GM21737 (cell line): ENCODE measurements around the gene MZT2B.
"Not testable (repeated sequence)": the region's sequence is repeated elsewhere in the genome, so short reads cannot be mapped to it uniquely, and the experiment has no call there.

Experiments used
- ATAC-seq: cut with Tn5 transposase; IDR thresholded peaks from one replicate; pipeline ENCODE4 v1.9.1; 2021; ENCODE audit warnings: mild to moderate bottlenecking, moderate library complexity; ENCODE audit not compliant: unreplicated experiment

MZT2B gene, protein sequence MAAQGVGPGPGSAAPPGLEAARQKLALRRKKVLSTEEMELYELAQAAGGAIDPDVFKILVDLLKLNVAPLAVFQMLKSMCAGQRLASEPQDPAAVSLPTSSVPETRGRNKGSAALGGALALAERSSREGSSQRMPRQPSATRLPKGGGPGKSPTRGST

DNA sequence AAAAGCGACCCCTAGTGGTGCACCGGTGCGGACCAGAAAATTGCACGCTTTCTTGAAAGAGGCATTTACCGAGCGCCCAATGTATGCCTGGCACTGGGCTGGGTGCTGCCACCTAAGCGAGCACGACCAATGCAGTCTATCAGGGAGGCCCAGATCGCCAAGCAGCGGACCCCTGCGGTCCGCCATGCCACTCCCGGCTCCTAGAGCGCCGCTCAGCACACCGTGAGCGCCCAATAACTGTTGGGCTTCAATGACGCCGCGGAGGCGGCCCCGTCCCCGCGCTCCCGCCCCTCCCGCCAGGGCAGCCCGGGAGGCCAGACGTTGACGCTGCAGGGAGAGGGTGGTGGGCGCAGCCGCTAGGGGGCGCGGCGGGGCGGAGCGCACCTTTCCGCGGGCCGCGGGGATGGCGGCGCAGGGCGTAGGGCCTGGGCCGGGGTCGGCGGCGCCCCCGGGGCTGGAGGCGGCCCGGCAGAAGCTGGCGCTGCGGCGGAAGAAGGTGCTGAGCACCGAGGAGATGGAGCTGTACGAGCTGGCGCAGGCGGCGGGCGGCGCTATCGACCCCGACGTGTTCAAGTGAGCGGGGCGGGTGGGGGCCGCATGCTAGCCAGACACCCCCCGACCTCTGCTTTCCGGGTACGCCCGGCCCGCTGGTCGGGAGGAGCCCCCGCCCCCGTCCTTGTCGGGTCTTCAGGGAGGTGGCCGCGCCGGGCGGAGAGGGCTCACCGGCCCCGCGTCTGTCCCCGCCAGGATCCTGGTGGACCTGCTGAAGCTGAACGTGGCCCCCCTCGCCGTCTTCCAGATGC is at the start of gene MZT2B:
Gene MZT2B (plus strand): TSS at position 383 of the 803 bp plus-strand sequence. CDS start 21 bp downstream, at position 404.
- peak; percentile 79 for ATAC-seq

DNA sequence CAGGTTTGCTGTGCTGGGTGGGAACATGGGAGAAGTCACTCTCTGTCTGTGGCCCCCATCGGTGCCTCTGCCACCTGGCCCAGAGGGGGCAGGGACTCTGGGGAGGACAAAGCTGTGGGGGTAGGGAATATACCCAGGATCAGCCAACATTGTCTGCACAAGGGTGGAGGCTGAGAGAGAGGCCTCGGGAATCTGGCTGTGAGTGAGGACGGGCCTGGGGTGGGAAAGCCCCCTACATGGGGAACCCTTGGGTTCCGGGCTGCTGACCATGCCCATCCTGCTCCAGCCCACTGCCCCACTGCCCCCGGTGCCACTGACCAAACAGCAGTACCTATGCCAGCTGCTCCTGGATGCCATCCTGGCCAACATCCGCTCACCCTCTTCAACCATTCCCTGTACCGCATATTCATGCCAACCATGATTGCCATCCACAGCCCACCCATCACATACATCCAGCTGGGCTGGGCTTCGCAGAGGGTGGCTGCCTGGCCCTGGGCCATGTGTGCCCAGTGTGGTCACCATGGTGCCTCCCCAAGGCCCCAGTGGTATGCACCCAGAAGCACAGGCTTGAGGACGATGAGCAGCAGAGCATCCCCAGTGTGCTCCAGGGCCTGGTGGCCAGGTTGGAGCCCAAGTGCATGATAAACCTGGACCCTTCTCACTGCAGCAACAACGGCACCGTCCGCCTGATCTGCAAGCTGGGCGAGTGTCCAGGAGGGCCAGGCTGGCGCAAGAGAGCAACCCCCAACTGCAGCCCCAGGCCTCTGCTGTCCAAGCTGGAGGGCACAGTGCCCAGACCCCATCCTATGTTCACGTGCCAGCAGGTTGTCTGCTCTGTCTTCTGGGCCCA is 46.1 kb upstream of the MZT2B start:
- no peak for ATAC-seq

DNA sequence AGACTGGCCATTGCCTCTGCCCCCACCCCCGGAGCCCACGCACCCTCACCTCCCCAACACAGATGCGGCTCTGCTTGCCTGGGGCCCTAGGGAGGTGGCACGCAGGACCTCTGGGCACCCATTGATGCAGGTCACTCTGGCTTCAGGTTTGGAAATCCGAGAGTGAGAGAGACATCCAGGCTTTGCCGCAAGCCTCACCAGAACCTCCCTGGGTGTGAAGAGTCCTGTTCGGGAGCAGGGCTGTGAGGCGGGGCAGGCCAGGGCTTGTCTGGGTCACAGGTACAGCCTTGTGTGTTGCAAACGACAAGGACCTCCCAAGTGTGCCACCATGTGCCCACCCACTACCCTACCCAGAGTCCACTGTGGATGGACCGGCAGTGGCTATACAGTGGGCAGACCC is 45.5 kb upstream of the MZT2B start:
- ATAC-seq: not testable (repeated sequence)

DNA sequence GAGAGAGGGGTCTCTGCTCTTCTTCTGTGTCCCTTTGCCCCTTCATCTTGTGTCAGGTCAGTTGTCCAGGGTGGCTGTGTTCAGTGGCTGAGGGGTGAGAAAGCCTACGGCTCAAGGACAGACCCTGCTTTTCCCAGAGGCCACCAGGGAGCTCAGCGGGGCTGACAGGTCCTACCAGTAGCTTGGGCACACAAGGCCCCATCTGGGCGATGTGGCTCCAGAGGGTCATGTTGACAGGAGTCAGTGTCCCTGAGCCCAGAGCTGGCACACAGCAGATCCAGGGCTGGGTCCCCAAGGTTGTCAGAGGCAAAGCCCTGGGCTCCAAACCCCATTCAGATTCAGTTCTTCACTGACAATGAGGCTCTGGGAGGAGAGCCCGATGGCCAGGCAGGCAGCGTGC is 44.9 kb upstream of the MZT2B start:
- ATAC-seq: not testable (repeated sequence)

DNA sequence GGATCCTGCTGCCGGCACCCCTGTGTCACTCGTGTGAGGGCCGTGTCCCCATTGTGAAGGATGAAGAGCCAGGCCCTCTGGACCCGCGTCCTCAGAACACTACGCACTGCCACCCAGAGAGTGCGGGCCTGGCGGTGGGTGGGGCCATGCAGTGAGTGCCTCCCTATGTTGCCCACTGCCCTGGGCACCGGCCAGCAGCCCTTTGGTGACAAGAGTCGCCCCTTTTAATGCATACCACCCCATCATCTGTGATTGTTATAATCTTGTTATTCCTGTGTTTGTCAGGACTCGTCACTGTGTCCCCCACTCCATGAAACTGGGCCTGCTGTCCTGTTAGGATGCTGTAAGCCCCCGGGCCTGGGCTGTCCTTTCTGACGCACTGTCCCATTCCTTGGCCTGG is 43.7 kb upstream of the MZT2B start:
- not testable (repeated sequence) for ATAC-seq

DNA sequence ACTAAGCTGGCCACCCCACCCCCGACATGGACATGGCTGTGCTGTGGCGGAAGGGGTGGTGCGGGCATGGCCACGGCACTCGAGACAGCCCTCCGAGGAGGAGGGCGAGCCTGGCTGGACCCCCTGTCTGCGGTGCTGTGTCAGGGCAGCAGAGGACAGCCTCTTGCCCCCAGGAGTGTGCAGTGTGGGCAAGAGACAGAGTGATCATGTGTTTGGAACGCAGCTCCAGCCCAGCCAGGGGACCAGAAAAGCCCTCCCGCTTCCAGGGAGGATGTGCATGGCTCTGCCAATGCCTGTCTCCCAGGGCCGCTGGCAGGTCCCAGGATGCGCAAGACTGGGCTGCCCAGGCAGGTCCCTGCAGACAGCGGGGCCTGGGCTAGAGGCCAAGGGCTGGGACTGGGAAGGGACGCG is 43.2 kb upstream of the MZT2B start:
- ATAC-seq: not testable (repeated sequence)

DNA sequence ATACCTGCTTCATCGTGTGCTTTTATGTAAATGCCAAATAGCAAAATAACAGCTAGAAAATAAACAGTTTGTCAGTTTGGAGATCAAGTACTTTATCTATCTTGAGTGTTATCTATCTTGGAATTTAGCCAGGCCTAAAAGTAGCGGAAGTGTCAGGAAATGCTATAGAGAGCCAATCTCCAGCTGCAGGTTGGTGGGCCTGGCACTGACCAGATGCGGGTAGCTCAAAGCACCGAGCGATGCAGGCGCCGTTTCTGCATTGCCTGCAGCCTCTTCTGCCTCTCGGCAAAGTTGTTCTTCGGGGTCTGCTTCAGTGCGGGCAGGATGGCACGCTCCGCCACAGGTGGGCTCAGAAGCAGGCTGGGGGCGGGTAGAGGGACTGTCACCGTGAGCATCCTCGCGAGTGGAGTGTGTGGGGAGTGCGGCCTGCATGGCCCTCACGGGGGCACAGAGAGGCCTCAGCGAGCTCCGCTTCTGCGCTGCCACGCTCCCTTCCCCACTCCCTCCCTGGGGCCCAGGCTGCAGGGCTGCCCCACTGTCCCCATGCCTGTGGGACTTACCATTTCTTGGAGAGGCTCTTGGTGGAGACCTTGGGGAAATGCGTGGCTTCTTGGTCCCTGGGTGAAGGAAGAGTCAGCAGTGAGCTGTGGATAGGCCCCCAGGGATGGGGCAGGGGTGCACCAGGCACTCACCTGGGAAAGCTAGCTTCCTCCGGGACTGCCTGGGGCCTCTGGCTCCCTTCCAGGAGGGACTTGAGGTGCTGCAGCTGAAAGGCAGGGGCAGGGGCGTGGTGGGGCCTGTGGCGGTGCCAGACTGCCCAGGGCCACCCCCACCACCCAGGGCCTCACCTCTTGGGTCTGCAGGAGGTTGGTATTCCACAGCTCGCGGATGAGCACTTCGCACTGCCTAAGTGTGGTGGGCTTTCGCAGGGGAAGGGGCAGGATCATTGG is 42.5 kb upstream of the MZT2B start:
- not testable (repeated sequence) for ATAC-seq

DNA sequence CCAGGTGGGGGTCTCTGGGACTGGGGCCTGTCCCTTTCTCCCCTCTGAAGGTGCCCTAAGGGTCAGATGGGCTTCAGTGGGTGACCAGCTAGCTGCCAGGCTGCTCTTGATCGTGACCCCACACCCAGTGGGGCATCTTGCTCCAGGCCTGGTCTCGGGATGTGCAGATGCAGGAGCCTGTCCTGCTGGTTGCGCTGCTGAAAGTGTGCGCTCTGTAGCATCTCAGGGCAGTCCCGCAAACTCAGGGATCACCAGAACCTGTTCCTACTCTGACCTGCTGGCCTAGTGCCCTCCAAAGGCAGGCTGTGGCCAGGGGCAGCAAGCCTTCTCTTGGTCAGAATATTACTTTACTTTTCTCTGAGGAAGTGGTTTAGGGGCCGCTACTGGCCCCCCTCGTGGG is 41.5 kb upstream of the MZT2B start:
- not testable (repeated sequence) for ATAC-seq

DNA sequence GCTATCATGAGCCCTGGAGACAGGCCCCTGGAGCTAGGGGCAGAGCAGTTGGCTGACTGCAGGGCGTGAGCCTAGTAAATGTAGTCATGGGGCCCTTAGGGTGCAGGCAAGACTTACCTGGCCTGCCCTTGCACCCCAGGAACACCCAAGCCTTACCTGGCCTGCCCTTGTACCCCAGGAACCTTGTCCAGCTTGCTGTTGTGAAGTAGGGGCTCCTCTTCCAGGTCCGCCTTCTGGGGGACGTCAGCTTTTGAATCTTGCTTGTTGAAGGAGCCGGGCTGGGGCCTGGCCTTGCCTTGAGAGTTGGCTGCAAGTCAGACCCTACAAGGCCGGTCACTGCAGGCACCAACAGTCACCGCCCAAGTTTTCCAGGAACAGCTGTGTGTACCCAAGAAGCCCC is 41.1 kb upstream of the MZT2B start:
- not testable (repeated sequence) for ATAC-seq

DNA sequence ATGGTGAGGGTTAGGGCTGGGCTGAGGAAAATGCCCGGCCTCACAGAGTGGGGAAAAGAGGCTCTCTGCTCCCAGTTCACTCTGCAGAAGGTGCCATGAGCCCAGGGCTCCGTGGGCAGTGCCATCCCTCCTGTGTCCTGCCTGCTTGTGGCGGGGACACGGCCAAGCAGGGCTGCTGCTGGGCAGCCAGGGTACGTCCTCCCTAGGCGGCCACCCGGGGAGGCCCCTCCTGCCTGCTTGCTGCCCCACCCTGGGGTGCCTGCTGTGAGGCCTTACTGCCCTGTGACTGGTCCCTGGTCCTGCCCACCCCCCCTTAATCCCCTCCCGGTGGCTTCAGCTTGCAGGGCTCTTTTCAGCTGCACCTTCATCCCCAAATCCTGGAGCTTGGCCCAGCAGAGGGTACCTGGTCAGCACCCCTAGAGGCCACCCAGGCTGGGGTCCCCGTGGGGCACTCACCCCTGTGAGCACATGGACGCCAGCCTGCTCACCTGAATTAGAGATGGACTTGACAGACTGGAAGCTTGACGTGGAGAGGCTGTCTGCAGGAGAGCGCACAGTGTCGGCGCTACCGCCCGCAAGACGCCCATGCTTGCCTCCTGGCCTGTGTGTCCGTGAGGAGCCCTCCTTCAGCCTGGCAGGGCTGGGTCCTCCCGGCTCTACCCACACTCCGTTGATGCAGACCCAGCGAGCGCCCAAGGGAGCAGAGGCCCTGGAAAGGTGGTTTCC is 40.3 kb upstream of the MZT2B start:
- ATAC-seq: not testable (repeated sequence)

DNA sequence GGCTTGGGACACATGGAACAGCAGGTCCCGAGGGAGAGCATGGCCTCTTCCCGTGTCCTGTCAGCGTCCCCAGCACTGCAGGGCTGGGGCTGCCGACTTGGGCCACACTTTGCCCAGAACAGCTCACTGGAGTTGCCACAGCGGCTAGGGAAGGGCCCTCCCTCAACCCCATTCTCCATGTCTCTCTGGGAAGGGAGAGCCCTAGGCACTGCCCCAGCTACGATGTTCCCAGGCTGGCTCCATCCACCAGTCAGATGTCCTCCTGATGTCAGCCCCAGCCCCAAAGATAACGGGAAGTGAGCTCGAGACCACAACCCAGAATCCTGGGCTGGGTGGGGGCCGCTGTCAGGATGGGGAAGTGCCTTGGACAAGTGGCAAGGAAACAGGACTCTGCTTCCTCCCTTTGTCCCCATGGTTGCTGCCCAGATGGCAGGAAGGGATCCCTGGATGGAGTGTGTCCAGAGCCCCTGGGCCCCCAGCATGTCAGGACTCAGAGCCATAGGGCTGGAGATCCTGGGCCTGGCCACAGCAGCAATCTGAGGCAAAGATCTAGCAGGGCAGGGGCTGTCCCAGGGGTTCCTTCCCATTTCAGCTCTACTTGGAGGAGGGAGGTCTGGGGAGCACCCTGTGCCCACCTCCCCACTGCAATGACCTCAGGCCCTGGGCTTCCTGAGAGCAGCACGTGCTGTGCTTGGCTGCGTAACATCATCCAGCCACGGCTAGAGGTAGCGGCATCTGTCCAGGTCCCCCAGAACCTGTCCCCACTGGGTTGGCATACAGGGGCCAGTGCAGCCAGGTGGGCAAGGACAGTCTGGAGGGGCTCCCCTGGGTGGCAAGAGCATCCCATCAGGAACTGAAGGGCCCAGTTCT is 39.4 kb upstream of the MZT2B start:
- not testable (repeated sequence) for ATAC-seq

DNA sequence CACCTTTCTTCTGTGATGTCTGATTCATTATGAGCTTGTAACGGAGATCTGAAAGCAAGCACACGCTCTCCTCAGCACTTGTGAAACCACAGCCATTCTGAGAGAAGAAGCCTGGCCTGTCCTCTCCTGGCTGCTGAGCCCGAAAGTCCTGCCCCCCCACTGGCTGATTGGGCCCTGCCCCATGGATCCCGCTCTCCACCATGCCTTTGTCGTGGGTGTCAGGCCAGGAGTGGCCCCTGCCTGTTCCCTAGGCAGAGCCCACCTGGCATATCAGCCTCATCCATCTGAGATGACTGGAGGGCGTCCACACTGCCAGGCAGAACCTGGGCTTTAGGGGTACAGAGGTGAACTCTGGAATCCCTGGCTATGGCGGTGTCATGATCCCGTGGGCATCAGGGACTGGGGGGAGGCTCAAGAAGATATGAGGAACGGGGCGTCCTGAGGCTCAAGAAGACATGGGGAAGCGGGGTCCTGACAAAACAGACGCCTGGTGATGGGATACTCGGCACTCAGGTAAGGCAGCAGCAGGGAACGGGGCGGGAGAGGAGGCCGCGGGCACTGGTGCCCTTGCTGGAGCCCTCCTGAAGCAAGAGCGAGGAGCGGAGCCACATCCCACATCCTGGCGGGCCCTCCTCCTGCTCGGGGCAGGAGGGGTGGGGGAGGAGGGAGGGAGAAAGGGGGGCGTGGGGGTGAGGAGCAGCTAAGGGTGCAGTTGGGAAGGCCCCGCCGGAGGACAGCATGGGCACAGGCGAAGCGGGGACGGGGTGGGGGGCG is 38.6 kb upstream of the MZT2B start:
- ATAC-seq: not testable (repeated sequence)

DNA sequence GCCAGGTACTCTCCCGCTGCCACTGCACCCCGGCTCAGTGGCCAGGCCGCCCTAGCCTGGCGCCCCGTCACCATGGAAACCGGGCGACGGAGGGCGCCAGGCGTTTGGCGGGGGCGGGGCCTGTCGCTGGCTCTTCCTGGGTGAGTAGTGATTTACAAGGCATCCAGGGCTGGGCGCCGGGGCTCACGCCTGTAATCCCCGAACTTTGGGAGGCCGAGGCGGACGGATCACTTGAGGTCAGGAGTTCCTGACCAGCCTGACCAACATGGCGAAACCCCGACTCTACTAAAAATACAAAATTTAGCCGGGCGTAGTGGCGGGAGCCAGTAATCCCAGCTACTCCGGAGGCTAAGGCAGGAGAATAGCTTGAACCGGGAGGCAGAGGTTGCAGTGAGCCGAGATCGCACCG is 37.1 kb upstream of the MZT2B start, which contains the start of gene CCDC74B:
Gene CCDC74B (minus strand): TSS at position 107 of the 409 bp plus-strand sequence. CDS start 116 bp downstream, outside the sequence.
- peak; percentile 93 for ATAC-seq

DNA sequence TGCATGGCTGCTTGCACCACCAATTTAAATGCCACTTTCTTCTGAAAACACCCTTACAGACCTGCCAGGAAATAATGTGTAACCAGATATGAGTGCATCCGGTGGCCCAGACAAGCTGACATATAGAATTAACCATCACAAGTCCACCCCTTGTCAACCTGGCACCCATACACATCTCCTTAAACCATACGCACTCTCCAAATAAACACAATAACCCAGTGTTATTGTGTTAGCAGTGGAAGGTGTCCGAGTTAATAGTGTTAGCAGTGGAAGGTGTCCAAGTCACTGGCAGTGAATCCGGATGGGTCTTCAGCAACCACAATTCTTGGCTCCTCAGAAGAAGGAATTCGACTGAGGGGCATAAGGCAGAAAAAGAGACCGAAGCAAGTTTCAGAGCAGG is 33.5 kb upstream of the MZT2B start:
- not testable (repeated sequence) for ATAC-seq

DNA sequence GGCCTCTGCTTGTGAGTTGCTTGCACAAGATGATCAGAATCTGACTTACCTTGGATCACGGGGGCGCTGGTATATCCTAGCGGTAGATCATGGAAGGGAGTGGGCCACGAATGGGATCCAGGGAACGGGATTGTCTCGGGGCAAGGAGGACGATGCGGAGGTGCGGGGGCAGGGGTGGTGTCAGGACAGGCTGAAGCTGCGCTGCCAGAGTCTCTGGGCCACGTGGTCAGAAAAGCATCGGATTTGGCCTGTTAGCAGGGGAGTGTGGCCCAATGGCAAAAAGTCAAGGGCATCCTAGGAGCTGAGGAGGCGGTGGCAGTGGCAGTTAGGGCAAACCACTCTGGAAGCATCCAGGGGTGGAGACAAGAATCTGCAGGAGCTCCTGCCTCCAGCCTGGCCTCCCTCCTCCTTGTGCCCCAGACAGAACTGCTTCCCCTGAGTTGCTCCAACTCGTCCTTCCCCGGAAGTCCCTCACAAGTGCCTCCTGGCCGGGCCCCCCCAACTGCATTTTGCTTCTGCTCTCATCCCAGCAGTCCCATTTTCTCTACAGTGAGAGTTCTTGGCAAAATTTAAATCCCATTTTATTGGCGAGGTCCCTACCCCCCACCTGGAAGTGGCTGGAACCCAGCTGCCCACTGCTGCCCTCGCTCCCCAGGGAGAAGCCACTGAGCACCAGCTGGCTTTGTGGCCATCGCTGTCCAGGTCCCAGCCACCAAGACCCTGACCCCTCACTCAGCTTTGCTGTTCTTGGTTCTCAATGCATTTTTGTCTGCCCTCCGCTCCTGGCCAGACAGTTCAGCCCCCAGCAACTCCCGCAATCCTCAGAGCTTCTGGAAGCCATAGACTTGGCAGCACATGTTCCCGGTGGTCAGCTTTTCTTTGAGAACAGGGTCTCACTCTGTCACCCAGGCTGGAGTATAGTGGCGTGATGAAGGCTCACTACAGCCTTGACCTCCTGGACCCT is 31.6 kb upstream of the MZT2B start:
- ATAC-seq: no peak

DNA sequence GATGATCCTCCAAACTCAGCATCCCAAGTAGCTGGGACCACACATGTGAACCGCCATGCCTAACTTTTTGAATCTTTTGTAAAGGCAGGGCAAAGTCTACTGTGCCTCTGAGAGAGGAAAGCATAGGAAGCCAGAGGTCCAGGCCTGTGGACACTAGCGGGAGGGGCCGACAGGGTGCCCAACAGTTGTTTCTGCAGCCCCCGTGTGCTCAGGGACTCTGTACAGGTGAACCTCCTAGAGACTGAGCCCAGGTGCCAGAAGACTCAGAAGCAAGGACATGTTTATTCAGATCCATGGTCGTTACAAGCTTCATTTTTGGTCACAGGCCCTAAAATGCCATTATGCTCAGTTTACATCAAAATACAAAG is 30.9 kb upstream of the MZT2B start:
- ATAC-seq: not testable (repeated sequence)
